ENCODE results near the gene IGFN1. TPM values are rescaled to one million over a fixed set of nuclear protein-coding genes. Genes with fewer than 3 reads are reported as not detected.

Gene IGFN1
- total and polyA plus RNA-seq, 2 donors (not counting 3 experiments of a cell fraction or from before 2014, with no cell fraction given) = not detected

DNA sequence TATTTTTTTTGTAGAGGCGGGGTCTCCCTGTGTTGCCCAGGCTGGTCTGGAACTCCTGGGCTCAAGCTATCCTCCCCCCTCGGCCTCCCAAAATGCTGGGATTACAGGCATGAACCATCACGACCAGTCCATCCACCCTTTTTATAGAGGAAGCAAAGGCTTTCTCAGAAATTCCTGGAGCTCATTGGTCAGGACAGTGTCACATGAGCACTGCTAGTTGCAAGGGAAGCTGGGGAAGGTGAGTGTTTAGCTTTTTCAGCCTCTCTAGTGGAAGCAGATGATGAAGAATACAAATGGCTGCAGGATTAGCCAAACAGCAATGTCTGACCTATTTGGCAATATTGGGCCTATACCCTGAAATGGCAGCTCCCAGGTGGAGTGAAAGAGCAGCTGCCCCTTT, 8.0 kb downstream of the IGFN1 start:
- no peaks in the 10 kb centered on the region for H3K36me3 ChIP-seq (ENCODE audit: control insufficient read depth in 2 of 2, extremely low read depth in 1 of 2, insufficient read depth in 2 of 2, low read length in 2 of 2)
- H3K4me3 ChIP-seq (replicated peaks in 1 of 3; ENCODE audit: insufficient read depth in 1 of 3, low read depth in 1 of 3, low read length in 3 of 3) = no peak overlapping the region
- no peaks in the 10 kb centered on the region for H3K4me1 ChIP-seq (ENCODE audit: control insufficient read depth, extremely low read depth, insufficient read depth, low read length)
- no peaks in the 10 kb centered on the region for H3K79me2 ChIP-seq (ENCODE audit: control insufficient read depth, insufficient read depth, low read length)
- DNase-seq (ENCODE audit: low read depth, low spot score) (no peak), FAIRE-seq (no peak)
- dilution Hi-C loops (cut with MboI; ENCODE audit: extremely low pct_ligation_motif_present, low sequenced_read_pairs) = no loop called here
- no peaks in the 10 kb centered on the region for H3K9me3 ChIP-seq (replicated peaks; ENCODE audit: control insufficient read depth, insufficient read depth, low read length)
- intact Hi-C loops (cut with micrococcal nuclease) = no loop called here
- no peaks in the 10 kb centered on the region for H4K20me1 ChIP-seq (replicated peaks; ENCODE audit: control insufficient read depth, extremely low read depth, insufficient read depth, low read length)
- CTCF ChIA-PET = interaction anchor here (2.0 kb wide), 1 partner anchor 24 kb away, joined by 8 read pairs; no protein-coding TSS in a partner anchor
- H3K9ac ChIP-seq (replicated peaks; ENCODE audit: extremely low read depth, insufficient read depth, low read length) = no peak overlapping the region
- TF ChIP-seq JUN (IDR thresholded peaks at IDR 0.05; ENCODE audit: borderline replicate concordance, insufficient read depth, insufficient read length, low read depth) (no peak), MYC (IDR thresholded peaks at IDR 0.05; ENCODE audit: low read depth, low read length) (no peak), FOS (IDR thresholded peaks at IDR 0.05; ENCODE audit: borderline replicate concordance, insufficient read depth, low read length) (no peak), GATA2 (IDR thresholded peaks at IDR 0.05; ENCODE audit: insufficient read depth, insufficient read length, low read depth, low read length) (no peak), POLR2AphosphoS5 (IDR thresholded peaks at IDR 0.05; ENCODE audit: insufficient read depth, low read depth, low read length) (no peak), POLR2A (IDR thresholded peaks at IDR 0.05; ENCODE audit: low read depth, low read length) (no peak), EZH2 (IDR thresholded peaks at IDR 0.05; ENCODE audit: borderline replicate concordance, low read depth, low read length, severe bottlenecking) (no peak)
- TF ChIP-seq, protein P1, sequence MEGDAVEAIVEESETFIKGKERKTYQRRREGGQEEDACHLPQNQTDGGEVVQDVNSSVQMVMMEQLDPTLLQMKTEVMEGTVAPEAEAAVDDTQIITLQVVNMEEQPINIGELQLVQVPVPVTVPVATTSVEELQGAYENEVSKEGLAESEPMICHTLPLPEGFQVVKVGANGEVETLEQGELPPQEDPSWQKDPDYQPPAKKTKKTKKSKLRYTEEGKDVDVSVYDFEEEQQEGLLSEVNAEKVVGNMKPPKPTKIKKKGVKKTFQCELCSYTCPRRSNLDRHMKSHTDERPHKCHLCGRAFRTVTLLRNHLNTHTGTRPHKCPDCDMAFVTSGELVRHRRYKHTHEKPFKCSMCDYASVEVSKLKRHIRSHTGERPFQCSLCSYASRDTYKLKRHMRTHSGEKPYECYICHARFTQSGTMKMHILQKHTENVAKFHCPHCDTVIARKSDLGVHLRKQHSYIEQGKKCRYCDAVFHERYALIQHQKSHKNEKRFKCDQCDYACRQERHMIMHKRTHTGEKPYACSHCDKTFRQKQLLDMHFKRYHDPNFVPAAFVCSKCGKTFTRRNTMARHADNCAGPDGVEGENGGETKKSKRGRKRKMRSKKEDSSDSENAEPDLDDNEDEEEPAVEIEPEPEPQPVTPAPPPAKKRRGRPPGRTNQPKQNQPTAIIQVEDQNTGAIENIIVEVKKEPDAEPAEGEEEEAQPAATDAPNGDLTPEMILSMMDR (IDR thresholded peaks at IDR 0.05; ENCODE audit: extremely low read depth in 1 of 2, insufficient read depth in 1 of 2, low read depth in 1 of 2, low read length in 2 of 2) = no peak
- TF ChIP-seq, protein P2, sequence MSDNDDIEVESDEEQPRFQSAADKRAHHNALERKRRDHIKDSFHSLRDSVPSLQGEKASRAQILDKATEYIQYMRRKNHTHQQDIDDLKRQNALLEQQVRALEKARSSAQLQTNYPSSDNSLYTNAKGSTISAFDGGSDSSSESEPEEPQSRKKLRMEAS (IDR thresholded peaks at IDR 0.05; ENCODE audit: insufficient read depth, insufficient read length) = no peak
- no TSS peak for BruUV-seq (replicated peaks)
- no peak overlapping the region for H2AFZ ChIP-seq (ENCODE audit: low read depth, low read length)
- H3K4me2 ChIP-seq (ENCODE audit: insufficient read depth, low read length) = no peak overlapping the region
- POLR2A ChIA-PET = no interaction called here
- H3K27me3 ChIP-seq (ENCODE audit: control insufficient read depth in 2 of 2, insufficient read depth in 2 of 2, low read length in 2 of 2) = peaks cover 2 to 5% of the 10 kb centered on the region in 2 experiments
- no peaks in the 10 kb centered on the region for H3K9me1 ChIP-seq (replicated peaks; ENCODE audit: control insufficient read depth, extremely low read depth, insufficient read depth, low read length)
- no peak overlapping the region for H3K27ac ChIP-seq (ENCODE audit: insufficient read depth, low read depth, low read length)

Data from endothelial cell of umbilical vein (primary cell).